ENCODE results near the gene TESK1. TPM values are rescaled to one million over a fixed set of nuclear protein-coding genes. Genes with fewer than 3 reads are reported as not detected.
"Not testable (repeated sequence)": the region's sequence is repeated elsewhere in the genome, so short reads cannot be mapped to it uniquely, and the experiment has no call there.

The TESK1 gene
- total RNA-seq, 1 experiment from 2014 or later = 7.8 TPM

DNA sequence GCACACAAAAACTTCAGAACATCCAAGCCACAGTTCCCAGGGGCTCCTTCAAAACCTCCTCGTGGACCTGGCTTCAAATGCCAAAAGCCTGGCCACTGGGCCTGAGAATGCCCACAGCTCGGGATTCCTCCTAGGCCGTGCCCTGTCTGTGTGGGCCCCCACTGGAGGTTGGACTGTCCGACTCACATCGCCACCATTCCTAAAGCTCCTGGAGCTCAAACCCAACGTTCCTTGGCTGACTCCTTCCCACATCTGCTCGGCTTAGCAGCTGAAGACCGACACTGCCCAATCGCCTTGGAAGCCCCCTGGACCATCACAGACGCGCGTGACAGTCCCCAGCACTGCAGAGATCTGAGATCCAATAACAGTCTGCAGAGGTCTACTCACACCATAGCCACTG, 38.0 kb downstream of the TESK1 start:
- no peak for DNase-seq (ENCODE audit: extremely low read depth, low read depth)

DNA sequence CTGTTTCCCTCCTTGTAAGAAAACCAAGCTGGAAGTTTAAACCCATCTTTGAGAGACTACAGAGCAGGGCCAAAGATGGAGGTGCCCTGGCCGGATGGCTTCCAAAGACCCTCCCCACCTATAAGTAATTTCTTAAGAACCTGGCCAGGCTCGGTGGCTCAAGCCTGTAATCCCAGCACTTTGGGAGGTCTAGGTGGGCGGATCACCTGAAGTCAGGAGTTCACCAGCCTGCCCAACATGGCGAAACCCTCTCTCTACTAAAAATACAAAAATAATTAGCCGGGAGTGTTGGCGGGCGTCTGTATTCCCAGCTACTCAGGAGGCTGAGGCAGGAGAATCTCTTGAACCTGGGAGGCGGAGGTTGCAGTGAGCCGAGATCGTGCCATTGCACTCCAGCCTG, 40.7 kb downstream of the TESK1 start:
- DNase-seq (ENCODE audit: extremely low read depth, low read depth) = not testable (repeated sequence)

- DNase-seq (ENCODE audit: extremely low read depth, low read depth) = no peak
Measured at GRCh38 chr9:35646153-35646532, 41.1 kb downstream of the TESK1 start.

- DNase-seq (ENCODE audit: extremely low read depth, low read depth) = peak; percentile 77
Measured at GRCh38 chr9:35646533-35647265, 41.6 kb downstream of the TESK1 start.

- DNase-seq (ENCODE audit: extremely low read depth, low read depth) = no peak
Measured at GRCh38 chr9:35649431-35650340, 44.6 kb downstream of the TESK1 start.

DNA sequence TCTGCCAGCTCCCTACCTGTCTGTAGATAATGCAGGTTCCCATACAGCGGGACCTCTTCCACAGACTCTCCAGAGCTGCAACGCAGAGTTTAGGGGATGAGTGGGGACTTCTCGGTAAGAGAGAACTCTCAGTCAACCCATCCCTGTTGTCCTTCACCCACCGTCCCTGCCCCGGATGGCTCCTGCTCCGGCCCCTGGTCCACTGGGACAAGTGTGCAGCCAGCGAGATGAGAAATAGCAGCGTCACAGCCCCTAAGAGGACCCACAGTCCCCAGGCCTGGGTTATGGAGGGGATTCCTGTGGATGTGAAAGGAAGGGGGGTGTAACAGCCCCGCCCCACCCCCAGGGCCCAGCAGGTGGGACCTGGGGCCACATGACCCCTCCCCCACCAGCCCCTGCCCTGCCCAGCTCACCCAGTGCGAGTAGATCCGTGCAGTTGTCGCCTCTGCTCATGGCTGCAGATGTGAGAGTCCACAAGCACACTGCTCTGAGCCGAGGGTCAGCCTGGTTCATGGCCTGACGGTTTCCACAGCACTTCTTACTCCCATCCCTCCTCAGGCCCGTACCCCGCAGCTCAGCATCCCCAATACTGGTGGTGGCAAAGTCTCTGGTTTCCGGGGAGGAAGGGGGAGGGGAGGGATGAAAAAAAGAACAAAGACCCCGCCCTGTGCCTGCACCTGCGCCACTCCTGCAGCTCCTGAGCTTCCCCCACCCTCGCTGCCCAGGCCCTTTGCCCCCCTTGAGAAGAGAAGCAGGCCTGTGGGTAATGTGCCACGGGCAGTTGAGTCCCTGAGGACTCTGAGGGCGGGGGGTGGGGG, 45.5 kb downstream of the TESK1 start, which contains the start of gene SIT1:
Gene SIT1 (minus strand): TSS at position 591 of the 818 bp plus-strand sequence. CDS start 78 bp downstream, at position 513.
- no peak for DNase-seq (ENCODE audit: extremely low read depth, low read depth)

DNA sequence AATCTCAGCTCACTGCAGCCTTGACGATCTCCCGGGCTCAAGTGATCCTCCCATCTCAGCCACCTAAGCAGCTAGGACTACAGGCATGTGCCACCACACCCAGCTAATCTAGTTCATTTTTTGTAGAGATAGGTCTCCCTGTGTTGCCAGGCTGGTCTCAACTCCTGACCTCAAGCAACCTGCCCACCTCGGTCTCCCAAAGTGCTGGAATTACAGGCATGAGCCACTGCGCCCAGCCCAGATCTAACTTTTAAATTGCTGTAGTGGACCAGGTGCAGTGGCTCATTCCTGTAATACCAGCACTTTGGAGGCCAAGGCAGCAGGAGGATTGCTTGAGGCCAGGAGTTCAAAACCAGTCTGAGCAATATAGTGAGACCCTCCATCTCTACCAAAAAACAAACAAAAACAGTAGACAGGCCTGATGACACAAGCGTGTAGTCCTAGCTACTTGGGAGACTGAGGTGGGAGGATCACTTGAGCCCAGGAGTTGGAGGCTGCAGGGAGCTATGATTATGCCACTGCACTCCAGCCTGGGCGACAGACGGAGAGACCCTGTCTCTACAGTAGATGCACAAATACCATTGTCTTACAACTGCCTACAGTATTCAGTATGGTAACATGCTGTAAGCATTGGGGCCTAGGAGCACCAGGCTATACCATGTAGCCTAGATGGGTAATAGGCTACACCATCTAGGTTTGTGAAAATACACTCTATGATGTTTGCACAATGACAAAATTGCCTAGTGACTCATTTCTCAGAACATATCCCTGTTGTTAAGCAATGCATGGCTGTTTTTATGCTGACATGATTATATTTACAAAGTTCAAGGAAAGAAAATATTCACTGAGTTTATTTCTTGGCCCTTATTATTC, 47.1 kb downstream of the TESK1 start:
- no peak for DNase-seq (ENCODE audit: extremely low read depth, low read depth)

GRCh38 chr9:35652829-35653209, 47.8 kb downstream of the TESK1 start:
- no peak for DNase-seq (ENCODE audit: extremely low read depth, low read depth)

- no peak for DNase-seq (ENCODE audit: extremely low read depth, low read depth)
Measured at GRCh38 chr9:35653611-35654010, 48.5 kb downstream of the TESK1 start.

DNA sequence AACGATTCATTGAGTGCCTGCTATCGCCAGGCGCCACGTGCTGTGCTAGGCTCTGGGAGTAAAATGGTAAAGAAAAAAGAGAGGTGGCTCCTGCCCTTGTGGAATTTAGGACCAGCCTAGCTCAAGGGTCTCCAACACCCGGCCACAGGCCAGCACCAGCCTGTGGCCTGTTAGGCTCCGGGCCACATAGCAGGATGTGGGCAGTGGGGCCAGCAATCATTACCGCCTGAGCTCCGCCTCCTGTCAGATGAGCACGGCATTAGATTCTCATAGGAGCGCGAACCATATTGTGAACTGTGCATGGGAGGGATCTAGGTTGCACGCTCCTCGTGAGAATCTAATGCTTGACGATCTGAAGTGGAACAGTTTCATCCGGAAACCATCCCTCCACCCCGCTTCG, 51.3 kb downstream of the TESK1 start:
- DNase-seq (ENCODE audit: extremely low read depth, low read depth) = no peak

- no peak for DNase-seq (ENCODE audit: extremely low read depth, low read depth)
Measured at GRCh38 chr9:35656831-35657545, 51.9 kb downstream of the TESK1 start.

- DNase-seq (ENCODE audit: extremely low read depth, low read depth) = peak; percentile 97
Measured at GRCh38 chr9:35657546-35658136, 52.6 kb downstream of the TESK1 start, which contains the start of gene RMRP. Gene RMRP, minus strand, starts transcription at chr9:35658019.

GRCh38 chr9:35658137-35658967, 53.3 kb downstream of the TESK1 start, which contains the start of gene CCDC107:
Gene CCDC107, plus strand, starts transcription at chr9:35658292. Its CDS starts 88 bp downstream, at chr9:35658380.
- DNase-seq (ENCODE audit: extremely low read depth, low read depth) = peak; percentile 72

DNA sequence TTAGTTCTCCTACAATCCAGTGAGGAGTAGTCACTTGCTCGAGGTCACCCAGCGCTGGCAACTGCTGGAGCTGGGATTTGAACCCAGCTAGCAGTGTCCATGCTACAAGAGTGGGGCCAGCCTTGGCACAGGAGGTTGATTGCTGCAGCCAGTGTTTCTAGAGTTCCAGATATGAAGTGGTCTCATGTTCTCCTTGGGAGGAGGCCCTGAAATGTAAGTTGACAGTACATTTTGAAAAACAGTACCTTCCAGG, 53.8 kb downstream of the TESK1 start:
- DNase-seq (ENCODE audit: extremely low read depth, low read depth) = no peak

GRCh38 chr9:35659340-35659739, 54.3 kb downstream of the TESK1 start:
- DNase-seq (ENCODE audit: extremely low read depth, low read depth) = no peak
